HTERT RPE-1 (cell line): Measurements from ENCODE around the gene KCTD16.

Source experiments
- in situ Hi-C: fragments of 300-500 bp; cut with MboI; formaldehyde crosslinking; loops from 4 replicates; pipeline ENCODE4 v1.14.3; 2020; ENCODE audit warnings: low sequenced_read_pairs

Gene KCTD16

DNA sequence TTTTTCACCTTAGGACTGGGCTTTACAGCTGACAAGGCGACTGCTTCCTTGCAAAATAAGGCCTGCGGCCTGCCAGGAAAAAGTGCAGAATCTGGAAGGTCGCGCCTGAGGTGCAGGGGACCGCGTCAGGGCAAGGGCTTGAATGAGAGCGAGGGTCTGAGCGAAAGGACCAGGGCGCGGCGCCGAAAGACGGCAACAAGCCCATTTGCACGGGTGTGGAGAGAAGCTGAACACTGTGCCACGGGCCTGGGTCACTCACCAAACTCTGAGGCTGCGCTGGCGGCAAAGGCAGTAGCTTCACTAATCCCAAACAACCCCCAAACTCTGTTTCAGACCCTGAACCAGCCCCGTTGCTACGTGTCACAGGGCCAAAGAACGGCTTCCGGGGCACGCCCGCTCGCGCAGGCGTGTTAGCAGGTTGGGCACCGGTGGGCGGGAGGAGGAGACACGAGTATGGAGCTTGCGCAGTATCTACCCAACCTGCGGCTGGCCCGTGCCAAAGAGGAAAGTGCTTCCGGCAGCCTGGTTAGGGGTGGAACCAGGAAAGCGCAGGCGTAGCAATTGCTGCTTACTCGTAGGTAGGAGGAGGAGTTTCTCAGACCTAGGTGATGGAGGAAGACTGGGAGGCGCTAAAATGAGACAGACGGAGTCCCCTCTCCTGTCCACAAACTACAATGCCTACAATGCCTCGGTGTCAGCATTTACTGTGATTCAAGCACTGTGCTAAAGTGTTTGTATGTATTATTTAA lies at the start of gene KCTD16, which contains the start of gene YIPF5:
TSS of gene KCTD16 (plus strand) at position 598 of the 749 bp plus-strand sequence.
TSS of gene YIPF5 (minus strand) at position 384 of the 749 bp plus-strand sequence. CDS start 704 bp downstream, outside the sequence.
- in situ Hi-C loops, result no loop called here

DNA sequence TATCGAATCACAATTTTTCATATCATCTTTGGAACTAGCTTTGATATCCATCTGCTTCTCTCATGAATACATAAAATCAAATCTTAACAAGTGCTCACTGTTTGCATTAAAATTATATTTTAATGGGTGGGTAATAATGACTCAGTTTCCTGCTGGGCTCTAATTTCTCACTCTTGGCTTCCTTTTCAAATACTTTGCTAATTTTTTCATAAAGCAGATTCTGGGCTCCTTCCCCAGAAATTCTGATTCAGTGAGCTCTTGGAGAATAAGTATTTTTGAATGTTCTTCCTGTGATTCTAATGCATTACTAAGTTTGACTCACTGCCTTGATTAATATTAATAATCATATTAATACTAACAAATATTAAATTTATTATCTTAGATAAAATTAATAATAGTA lies 49.1 kb upstream of the KCTD16 start:
- in situ Hi-C loops, result no loop called here

DNA sequence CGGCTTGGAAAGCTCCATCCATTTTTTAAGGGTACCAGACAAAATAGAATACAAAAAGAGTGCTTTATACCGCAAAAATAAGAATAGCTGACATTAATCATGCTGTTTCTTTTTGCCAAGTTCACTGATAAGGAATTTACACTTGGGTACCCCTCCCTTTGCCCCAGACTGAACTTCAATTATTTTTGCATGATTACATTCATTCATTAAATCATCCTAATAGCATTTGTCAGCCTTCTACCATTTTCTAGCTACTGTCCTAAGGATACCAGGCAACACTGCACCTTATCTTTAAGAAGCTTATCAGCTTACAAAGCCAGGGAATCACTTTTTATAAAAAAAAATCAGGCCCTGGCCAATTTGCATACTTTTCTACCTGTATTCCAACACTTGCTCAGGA lies 48.6 kb upstream of the KCTD16 start:
- in situ Hi-C loops, result no loop called here

DNA sequence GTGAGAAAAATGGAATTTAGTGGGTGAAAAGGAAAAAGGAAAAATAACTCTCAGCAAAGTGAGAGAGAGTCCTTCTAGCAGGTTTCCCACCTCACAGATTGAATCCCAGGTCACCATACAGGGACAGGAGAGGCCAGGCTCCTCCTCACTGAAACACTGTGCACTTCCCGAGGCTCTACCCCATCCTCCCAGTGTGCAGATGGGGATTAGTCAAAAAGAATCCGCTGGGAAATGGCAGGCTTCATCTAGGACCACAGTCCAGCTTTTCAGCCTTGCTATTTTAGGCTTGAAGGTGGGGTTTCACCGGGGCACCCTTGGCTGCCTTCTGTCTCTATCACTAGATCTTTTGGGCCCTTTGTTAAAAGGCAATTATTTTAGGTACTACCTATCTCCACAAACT lies 48.0 kb upstream of the KCTD16 start:
- in situ Hi-C loops, result no loop called here

DNA sequence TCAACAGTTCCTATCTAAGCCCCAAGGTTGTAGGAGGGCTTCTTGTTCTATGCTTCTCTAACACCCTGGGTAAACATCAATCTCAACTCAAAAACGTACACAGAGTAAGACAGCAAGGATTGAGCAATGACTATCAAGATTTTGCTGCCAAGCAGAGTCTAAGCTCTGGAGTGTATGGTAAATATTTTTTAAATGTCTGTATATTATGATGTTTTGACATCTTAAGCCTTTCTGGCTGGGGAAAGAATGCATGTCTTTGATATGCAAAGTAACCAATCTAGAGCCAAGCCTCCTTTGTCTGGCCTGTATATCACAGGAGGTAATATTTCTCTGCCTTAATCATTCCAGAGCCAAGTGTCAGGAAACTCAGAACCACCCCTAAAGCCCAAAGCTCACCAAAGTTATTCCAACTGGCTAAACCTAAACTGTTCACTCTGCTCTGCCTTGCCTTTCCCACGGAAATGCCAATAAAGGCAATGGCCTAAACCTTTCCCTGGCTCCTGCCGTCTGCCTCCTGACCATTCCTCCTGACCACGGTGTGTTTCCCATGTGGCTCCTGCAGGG lies 45.4 kb upstream of the KCTD16 start:
- in situ Hi-C loops, result no loop called here

DNA sequence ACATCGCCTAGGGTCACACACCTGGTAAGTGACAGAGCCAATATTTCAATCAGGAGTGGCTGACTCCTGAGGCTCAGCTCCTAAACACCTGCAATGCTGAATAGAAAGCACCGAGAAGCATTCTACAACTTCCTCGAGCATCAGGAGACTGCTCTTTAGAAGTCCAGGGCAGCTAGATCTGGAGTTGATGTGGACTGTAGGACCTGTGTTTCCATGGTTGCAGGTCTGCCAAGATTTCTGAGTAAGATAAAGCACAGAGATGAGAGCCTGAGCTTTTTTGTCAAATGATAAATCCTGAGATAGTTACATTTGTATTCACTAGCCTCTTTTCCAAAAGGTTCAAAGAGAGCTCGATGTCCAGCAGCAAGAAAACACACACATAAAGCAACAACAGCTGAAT lies 44.0 kb upstream of the KCTD16 start:
- in situ Hi-C loops, result no loop called here

DNA sequence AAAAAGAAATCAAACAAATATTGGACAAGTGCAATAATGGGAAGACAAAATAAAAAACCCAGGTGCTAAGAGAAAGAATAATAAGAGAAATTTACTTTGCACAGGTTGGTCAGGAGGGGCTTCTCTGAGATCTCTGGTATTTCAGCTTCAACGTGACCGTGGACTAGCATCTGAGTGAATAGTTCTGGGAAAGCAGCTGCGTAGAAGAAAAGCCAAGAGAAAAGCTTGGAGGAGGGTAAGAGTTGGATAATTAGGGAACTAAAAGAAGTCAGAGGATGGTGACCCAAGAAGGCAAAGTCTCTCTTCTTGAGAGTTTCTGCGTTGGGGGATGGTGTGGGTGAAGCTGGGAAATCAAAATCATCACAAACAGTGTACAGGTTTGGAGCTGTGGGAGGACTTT lies 41.8 kb upstream of the KCTD16 start:
- in situ Hi-C loops, result no loop called here

DNA sequence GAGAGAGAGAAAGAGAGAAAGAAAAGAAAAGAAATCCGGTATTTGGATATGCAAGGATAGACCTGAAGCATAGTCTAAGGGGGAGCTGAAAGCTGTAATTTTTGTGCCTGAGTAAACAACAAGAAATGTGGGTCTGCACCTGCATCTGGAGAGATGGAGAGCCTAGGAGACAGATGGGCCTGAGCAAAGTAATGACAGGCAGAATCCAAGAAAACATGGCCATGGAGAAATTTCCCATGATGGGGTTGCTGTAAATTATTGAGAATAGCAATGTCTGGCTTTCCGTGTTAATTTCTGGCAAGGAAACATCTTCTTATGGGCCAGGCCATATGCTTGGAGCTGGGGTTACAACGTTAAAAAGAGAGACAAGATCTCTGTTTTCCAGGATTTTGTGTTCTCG lies 40.4 kb upstream of the KCTD16 start:
- in situ Hi-C loops, result no loop called here

DNA sequence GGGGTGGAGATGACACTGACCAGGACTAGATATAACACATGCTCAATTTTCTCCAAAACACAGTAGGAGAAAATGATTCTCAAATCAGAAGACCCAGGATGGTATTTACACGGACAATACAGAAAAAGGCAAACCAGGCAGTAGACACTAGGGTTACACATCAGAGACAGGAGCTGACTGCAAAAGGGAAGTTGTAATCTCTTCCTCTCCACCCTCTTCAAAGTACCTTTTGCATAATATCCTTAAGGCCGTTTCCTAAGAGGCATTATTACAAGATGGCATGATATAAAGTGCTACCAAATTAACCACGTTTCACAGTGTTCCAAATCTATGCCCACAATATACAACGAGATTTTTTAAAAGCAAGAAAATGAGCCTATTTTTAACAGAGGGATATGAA lies 39.4 kb upstream of the KCTD16 start:
- in situ Hi-C loops, result no loop called here

DNA sequence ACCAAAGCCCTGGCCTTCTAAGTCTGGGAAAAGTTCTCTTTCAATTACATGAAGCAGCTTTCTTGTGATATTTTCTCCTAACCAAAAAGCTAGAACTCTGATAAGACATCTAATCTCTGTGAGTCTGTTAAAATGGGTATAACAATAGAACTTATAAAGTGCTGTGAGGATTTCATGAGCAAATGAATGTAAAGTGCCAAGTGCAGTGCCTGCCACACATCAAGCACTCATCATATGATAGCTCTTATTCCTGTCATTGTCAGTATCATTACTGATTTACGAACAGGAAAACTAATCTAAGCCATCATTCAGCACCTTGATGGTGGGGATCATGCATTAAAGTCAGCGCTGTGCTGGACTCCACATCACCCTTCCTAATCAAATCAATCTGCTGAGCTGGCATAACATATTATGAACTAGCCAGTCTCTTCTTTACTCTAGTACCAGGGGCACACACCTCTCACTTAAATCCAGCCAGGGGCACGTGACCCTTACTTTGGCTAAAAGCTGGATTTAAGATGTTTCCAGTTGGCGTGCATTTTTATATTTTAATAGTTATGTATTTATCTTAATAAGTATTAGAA lies 37.5 kb upstream of the KCTD16 start:
- in situ Hi-C loops, result no loop called here

DNA sequence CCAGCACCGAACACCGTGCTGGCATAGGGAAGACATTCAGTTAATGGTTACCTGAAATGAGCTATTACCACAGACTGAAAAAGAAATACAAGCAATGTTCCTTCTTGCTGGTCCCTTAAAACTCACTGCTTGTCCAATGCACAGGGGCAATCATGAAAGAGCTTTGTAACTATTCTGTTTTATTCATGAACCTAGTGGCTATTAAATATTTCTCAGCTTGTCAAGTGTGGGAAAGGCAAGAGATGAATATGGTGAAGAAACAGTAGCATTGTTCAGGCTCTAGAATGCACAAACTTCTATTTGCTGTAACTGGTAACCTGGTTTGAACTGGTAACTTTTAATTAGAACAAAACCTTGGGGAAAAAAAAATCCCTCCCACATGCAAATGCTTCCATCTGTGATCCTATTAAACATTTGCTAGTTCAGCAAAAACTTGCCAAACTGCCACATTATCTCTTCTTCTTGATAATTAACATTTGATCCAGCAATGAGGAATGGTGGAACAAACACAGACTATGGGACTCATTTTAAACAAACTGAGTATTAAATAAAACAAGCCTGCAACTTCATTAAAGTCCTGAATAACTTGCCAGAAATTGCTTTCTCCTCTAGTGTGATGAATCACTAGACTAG lies 36.4 kb upstream of the KCTD16 start:
- in situ Hi-C loops, result no loop called here

DNA sequence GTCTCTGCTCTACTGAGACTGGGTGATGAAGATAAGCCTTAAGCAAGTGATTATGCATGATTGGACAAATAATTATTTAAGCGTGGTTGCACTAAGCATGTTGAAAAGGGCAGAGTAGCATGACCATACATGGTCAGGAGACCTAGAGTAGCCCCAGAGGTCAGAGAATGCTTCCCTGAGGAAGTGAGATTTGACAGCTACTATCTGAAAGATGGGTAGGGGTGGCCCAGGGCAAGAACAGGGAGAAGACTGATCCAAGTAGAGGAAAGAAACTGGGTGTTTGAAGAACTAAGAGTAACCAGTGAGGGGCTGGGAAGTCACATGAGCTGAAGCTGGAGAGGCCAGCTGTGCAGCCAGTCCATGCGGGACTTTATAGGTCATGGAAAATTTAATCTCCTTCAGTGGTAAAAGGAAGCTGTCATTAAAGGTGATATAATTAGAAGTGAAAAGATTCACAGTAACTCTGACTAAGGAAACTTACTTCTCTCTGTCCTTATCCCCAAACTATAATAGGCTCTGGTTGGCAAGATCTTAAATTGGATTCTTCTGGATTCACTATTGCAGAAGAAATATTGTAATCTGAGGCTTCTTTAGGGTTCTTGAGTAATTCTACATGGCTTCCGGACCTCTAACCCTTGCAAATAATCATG lies 35.4 kb upstream of the KCTD16 start:
- in situ Hi-C loops, result no loop called here

DNA sequence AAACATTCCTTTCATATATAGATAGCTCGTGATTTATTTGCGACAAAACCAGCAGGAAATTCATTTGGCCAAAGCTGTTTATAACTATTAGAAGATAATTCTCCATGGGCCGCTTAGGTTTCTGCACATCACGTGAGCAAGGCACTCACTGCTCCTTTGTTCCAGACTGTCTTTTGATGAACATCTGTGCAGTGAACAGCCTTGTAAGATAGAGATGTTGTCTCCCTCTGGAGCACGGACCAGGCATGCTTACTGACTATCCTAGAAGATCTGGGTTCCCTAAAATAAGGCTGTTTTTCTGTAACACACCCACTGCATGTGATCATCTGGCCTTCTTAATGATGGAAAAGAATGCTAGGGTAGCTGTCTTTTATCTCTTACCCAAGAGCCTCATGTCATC lies 31.1 kb upstream of the KCTD16 start:
- in situ Hi-C loops, result no loop called here

DNA sequence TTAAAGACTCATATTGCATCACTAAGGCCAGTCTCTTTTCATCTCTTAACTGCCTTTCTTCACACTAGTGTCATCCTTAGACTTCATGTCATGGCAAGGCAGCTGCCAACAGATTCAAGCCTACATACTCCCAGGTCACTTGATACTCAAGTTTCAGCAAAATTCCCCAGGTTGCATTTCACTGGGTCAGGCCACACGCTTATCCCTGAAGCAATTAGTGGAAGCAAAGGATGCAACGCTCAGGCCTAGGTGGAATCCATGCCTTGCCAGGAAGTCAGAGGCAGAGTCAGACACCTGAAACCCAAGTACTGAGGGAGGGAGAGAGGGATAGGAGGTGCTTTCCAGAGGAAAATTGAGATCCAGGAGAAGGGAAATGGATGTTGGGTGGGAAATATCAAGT lies 29.1 kb upstream of the KCTD16 start:
- in situ Hi-C loops, result no loop called here

DNA sequence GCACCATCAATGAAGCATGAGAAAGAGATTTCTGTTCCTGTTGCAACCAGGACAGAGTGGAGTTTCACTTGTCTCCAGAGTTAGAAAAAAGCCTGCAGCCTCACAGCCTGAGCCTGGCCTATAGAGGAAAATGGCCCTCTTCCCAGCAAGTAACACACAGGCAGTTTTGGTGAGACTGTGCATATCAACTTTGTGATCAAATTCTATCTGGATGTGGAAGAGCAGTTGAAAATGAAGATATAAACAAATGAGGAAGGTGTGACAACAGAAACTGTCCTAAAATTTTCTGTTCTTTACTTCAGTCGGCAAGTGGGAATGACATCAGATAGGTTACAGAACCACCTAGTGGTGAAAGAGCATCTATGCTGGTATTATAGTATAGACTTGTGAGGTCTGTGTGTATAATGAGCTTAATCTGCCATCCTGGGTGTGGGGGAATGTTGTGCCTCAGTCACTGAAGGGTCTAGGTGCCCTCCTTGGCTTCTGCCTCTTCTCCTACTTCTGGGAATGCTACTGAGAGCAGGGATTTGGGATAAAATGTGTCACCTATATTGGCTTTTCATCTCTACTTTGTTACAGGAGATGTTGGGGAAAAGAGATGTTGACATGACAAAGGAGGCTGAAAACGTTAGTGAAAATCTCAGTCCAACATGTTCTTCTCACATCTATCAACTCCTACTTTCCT lies 28.4 kb upstream of the KCTD16 start:
- in situ Hi-C loops, result no loop called here

DNA sequence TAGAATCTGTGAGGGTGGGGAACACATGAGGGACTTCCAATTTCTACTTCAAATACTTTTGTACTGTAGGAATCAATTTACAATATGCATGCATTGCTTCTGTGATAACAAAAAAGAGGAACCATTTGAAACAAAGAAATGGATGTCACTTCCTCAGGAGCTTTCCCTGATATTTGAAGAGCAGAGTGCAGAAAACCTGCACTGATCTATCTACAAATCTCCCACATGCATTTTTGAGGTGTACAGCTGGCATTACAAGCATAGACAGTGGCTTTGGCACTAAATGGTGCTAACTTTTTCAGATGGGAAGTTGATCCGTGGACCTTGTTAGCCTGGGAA lies 27.9 kb upstream of the KCTD16 start:
- in situ Hi-C loops, result no loop called here

DNA sequence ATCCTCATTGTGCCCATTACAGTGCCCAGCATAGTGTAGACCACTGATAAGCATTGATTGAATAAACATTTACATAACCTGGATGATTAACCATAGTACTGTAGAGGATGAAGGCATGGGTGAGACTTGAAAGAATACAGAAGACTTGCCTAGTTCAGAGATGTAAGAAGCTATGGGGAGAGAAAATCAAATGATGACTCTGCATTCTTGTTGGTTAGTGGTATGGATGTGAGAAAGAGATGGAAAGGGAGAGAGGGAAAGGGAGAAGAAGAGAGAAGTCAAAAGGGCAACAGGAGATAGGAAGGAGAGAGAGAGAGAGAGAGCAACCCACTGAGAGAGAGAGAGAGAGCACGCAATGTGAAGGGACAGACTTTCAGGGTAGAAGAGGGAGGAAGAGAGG lies 27.0 kb upstream of the KCTD16 start:
- in situ Hi-C loops, result no loop called here

DNA sequence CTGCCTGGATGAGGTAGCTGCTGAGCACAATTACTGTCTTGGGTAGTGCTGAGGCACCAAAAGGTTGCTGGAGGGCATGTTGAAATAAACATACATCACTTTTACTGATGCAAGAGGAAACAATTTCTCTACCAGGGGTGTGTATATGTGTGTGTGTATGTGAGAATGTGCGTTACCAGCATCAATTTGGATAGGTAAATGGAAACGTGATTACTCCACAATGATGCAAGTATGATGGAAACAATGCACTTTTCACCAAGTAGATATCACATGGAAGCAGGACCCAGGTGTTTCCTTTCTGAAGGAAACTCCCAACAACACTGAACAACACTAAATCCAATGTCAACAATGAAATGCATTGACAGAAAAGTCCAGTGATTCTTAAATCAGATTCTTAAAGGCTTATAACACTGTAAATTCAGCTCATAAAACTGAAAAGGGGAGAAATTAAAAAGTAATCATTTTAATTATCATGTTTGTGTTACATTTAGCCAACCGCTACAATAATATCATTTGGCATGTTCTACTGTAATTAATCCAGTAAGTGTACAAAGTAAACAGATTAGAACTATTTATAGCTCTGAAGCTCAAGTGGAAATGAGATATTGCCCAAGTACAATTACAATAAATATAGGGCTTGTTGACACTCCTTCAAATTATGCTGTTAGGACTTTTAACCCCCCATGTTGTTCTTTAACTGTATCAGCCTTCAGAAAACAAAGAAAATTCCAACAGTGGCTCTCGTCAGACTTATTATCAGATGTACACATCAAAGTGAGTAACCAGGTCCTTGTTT lies 25.5 kb upstream of the KCTD16 start:
- in situ Hi-C loops, result no loop called here

DNA sequence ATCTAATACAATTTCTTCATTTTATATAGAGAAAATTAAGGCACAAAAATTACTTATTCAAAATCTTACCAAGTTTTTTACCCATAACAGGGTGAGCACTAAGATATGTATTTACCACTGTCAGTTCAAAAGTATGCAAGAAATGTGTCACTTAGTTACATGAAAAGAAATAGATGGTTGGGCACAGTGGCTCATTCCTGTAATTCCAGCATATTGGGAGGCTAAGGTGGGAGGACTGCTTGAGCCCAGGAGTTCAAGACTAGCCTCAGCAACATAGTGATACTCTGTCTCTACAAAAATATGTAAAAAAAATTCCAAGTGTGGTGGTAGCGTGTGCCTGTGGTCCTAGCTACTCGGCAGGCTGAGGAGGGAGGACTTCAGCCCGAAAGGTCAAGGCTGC lies 19.6 kb upstream of the KCTD16 start:
- in situ Hi-C loops, result no loop called here

DNA sequence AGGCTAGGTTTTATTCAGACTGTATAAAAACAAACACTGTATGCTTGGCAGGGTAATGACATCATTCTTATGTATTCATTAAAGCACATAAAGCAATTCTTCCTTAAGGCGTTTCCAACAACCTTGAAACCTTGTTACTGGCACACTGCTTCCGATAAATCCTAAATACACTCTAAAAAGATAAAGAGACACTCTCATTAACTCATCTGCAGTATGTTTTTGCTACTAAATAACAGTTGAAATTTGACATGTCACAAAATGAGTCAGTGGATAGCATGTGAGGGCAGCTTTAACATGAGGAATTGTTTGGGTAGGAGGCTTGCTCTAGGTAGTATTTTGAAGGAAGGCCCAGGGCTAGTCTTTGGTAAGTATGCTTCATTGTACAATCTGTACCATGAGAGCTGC lies 13.9 kb upstream of the KCTD16 start:
- in situ Hi-C loops, result no loop called here
